H54 (cell line): ENCODE results near the gene CCDC200.
"Not testable (repeated sequence)": the region's sequence is repeated elsewhere in the genome, so short reads cannot be mapped to it uniquely, and the experiment has no call there.

ENCODE experiments used
- DNase-seq: peaks from one replicate; pipeline ENCODE4 v3.0.0; 2011; ENCODE audit warnings: low spot score, mixed read lengths; ENCODE audit not compliant: insufficient read length
- FAIRE-seq: peaks from 3 replicates; lab custom pipeline; 2011; peaks lifted over from hg19 to GRCh38; lab: Jason Lieb, UNC
- POLR2A ChIP-seq: IDR thresholded peaks from 2 replicates; pipeline ENCODE4 v1.6.1; 2011; ENCODE audit warnings: low read depth, mild to moderate bottlenecking, low read length

CCDC200 gene

DNA sequence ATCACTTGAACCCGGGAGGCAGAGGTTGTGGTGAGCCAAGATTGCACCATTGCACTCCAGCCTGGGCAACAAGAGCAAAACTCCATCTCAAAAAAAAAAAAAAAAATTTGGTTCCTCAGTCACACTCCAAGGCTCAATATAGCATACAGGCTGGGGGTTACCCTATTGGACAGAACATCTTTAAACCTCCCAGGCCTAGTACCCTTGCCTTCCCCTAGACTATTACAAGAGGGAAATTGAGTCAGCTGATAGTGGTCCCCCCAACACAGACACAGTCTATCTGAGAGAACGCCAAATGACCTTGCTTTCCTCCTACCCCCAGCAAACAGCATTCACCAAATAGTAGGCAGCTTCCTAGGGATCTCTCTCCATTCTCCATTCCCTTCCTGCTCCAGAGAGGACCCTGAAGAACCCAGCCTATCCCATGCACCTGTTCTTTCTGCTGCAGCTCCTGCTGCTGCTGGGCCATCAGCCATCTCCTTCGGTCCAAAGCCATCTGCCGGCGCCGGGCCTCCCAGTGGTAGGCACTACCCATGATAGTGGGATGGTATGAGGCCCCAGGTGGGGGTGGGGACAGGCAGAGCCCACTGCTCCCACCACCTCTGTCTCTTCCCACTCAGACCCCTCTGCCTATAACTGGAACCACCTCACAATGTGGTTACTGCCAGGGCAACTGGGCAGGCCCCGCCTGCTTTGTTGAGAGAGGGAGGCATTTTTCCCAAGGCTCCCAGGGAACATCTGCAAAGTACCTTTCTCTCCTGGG, at the start of gene CCDC200:
CCDC200 (minus strand) TSS at position 604 of the 763 bp plus-strand sequence; CDS start at position 535, 69 bp downstream.
- not testable (repeated sequence) for FAIRE-seq, DNase-seq

DNA sequence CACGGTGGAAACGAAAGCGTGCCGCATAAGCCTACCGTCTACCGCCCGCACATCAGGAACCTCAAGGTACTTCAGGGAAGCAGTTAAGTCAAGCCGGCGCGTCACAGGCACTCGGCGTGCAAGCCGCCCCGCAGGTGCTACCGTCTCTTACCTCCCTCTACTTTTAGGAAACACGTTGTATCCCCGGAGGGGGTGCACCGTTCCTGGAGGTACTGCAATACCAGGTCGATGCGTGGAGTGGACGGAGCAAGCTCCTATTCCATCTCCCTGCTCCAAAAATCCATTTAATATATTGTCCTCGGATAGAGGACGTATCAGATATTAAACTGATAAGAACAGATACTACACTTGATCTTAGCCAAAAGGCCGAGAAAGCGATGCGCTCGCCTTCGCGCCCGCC, 44.5 kb upstream of the CCDC200 start:
- DNase-seq, FAIRE-seq: not testable (repeated sequence)

DNA sequence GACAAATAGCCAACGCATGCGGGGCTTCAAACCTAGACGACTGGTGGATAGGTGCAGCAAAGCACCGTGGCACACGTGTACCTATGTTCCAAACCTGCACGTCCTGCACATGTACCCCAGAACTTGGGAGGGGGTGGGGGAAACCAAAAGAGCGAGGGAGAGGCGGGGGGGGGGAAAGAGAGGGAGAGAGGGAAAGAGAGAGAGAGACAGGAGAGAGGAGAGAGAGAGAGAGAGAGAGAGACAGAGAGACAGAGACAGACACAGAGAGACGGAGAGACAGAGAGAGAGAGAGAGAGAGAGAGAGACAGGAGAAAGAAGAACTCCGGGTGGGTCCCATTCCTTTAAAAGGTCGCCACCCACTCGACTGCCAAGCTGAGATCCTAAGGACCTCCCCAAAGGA, 44.1 kb upstream of the CCDC200 start:
- DNase-seq, FAIRE-seq: not testable (repeated sequence)

DNA sequence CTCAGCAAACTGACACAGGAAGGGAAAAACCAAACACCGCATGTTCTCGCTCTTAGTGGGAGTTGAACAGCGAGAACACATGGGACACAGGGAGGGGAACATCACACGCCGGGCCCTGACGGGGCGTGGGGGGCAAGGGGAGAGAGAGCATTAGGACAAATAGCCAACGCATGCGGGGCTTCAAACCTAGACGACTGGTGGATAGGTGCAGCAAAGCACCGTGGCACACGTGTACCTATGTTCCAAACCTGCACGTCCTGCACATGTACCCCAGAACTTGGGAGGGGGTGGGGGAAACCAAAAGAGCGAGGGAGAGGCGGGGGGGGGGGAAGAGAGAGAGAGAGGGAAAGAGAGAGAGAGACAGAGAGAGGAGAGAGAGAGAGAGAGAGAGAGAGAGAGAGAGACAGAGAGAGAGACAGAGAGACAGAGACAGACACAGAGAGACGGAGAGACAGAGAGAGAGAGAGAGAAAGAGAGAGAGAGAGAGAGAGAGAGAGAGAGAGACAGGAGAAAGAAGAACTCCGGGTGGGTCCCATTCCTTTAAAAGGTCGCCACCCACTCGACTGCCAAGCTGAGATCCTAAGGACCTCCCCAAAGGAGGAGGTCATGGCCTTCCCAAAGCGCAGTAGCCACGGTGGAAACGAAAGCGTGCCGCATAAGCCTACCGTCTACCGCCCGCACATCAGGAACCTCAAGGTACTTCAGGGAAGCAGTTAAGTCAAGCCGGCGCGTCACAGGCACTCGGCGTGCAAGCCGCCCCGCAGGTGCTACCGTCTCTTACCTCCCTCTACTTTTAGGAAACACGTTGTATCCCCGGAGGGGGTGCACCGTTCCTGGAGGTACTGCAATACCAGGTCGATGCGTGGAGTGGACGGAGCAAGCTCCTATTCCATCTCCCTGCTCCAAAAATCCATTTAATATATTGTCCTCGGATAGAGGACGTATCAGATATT, 42.4 kb upstream of the CCDC200 start:
- FAIRE-seq, DNase-seq: not testable (repeated sequence)

DNA sequence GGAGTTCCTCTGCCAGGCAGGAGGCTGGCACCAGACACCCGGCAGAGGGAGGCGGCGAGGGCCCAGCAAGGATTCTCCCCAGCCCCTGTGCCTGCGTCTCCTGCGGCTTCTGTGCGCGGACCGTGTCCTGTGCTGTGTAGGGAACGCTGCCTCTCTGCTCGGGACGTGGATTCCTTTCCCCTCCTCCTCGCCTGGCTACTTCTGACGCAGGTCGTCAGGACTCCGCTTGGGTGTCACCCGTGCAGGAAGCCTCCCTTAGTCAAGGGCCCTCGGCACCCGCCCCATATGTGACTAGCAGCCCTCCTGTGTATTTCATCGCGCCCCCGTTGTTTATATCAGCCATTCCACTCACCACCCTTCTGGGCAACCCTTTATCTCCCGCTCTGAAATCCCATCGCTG, 18.0 kb upstream of the CCDC200 start:
- not testable (repeated sequence) for FAIRE-seq, DNase-seq

DNA sequence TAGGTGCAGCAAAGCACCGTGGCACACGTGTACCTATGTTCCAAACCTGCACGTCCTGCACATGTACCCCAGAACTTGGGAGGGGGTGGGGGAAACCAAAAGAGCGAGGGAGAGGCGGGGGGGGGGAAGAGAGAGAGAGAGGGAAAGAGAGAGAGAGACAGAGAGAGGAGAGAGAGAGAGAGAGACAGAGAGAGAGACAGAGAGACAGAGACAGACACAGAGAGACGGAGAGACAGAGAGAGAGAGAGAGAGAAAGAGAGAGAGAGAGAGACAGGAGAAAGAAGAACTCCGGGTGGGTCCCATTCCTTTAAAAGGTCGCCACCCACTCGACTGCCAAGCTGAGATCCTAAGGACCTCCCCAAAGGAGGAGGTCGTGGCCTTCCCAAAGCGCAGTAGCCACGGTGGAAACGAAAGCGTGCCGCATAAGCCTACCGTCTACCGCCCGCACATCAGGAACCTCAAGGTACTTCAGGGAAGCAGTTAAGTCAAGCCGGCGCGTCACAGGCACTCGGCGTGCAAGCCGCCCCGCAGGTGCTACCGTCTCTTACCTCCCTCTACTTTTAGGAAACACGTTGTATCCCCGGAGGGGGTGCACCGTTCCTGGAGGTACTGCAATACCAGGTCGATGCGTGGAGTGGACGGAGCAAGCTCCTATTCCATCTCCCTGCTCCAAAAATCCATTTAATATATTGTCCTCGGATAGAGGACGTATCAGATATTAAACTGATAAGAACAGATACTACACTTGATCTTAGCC, 12.4 kb upstream of the CCDC200 start:
- not testable (repeated sequence) for DNase-seq, FAIRE-seq

DNA sequence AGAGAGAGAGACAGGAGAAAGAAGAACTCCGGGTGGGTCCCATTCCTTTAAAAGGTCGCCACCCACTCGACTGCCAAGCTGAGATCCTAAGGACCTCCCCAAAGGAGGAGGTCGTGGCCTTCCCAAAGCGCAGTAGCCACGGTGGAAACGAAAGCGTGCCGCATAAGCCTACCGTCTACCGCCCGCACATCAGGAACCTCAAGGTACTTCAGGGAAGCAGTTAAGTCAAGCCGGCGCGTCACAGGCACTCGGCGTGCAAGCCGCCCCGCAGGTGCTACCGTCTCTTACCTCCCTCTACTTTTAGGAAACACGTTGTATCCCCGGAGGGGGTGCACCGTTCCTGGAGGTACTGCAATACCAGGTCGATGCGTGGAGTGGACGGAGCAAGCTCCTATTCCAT, 11.2 kb upstream of the CCDC200 start:
- not testable (repeated sequence) for DNase-seq, FAIRE-seq

DNA sequence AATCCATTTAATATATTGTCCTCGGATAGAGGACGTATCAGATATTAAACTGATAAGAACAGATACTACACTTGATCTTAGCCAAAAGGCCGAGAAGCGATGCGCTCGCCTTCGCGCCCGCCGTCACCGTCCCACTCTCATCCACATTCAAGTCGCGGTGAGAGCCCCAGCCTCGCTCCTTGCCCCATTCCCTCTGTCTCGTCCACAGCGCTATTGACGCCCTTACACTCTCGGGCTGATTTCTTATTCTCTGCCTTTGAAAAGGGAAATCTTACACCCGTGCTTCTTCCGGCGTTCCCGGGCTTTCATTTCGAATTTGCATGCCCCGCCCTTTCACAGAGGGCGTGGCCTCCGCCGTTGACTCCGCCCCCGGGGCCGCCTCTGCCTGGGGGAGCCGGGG, 5.5 kb upstream of the CCDC200 start, which contains the start of gene RNU2-1:
RNU2-1 (minus strand) TSS at position 101 of the 400 bp plus-strand sequence.
- not testable (repeated sequence) for FAIRE-seq, DNase-seq

DNA sequence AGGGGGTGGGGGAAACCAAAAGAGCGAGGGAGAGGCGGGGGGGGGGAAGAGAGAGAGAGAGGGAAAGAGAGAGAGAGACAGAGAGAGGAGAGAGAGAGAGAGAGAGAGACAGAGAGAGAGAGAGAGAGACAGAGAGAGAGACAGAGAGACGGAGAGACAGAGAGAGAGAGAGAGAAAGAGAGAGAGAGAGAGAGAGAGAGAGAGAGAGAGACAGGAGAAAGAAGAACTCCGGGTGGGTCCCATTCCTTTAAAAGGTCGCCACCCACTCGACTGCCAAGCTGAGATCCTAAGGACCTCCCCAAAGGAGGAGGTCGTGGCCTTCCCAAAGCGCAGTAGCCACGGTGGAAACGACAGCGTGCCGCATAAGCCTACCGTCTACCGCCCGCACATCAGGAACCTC, 4.8 kb upstream of the CCDC200 start:
- DNase-seq, FAIRE-seq: not testable (repeated sequence)

DNA sequence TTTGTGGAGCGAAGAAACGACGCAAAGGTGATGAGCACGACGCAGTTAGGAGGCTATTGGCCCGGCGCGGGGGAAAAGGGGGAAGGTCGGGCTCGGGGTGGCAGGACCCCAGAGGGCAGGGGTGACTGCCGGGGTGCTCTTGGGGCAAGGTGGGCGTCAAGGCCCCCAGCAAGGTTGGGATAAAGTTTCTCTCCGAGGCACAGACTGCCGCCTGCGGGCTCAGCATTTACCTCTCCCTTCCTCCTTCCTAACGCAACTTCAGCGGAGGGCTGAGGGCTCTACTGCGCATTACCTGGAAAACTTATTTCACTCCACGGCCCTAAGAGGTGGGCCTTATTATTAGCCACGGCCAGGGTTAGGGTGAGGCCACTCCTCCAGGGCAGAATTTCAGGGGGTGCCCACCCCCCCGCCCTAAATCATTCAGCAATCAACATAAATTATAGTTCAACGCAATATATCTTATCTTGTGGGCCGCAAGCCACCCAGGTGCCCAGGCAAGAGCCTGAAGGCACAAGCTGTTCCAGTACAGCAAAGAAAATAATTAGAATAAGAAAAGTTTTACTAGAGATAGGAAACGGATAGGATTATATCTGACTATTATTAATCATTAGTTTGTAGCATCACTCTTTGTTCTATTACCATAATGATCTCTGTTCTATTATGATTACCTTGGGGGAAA, 3.7 kb upstream of the CCDC200 start:
- not testable (repeated sequence) for DNase-seq, FAIRE-seq

DNA sequence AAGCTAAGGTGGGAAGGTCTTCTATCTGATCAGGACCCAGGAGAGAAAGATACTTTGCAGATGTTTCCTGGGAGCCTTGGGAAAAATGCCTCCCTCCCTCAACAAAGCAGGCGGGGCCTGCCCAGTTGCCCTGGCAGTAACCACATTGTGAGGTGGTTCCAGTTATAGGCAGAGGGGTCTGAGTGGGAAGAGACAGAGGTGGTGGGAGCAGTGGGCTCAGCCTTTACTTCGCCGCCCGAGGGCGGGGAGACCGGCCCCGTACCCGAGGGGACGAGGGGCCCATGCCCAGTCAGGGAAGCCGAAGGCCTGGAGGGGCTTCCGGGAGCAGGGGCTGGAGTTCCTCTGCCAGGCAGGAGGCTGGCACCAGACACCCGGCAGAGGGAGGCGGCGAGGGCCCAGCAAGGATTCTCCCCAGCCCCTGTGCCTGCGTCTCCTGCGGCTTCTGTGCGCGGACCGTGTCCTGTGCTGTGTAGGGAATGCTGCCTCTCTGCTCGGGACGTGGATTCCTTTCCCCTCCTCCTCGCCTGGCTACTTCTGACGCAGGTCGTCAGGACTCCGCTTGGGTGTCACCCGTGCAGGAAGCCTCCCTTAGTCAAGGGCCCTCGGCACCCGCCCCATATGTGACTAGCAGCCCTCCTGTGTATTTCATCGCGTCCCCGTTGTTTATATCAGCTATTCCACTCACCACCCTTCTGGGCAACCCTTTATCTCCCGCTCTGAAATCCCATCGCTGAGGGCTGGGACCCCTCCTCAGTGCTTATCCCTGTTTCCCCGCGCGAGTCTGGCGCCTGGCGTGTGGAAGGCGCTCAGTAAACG, 3.0 kb upstream of the CCDC200 start:
- not testable (repeated sequence) for DNase-seq, FAIRE-seq

DNA sequence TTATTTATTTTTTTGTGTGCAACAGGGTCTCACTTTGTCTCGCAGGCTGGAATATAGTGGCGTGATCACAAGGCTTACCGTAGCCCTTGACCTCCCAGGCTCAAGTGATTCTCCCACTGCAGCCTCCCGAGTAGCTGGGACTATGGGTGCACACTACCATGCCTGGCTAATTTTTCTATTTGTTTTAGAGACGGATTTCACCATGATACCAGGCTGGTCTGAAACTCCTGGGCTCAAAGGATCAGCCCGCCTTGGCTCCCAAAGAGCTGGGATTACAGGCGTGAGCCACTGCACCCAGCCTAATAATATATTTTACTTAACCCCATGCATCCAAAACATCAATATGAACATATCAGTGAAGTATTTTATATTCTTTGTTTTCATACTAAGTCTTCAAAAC, 2.0 kb downstream of the CCDC200 start:
- TF ChIP-seq POLR2A, result no peak
- FAIRE-seq (no peak), DNase-seq (no peak)

DNA sequence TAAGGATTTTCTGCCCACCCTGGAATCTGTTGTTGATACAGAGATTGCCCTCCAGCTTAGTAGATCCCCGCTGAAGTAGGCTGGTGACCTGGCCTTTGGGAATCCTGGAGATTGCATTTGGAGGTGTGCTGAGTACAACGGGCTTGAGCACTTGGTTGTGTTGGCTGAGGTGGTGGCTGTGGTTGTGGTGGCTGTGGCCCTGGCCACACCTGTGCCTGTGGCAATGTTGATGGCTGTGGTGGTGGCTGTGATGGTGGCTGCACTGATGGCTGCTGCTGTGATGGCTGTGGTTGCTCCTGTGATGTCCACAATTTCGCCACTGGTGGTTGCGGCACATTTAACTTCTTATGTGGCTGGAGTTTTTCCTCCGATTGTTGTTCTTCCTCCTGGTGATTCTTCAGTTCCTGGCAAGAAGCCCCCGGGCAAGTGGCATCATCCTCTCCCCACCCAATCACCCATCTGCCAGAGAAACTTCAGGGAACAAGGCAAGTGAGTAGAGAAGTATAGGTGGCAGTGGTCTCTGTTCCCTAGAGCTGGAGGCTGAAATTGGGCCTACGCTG, 4.2 kb downstream of the CCDC200 start:
- FAIRE-seq, result no peak
- DNase-seq, result no peak
- TF ChIP-seq POLR2A, result no peak
